Measurements from ENCODE around the gene GLIS1.

GLIS1 gene

DNA sequence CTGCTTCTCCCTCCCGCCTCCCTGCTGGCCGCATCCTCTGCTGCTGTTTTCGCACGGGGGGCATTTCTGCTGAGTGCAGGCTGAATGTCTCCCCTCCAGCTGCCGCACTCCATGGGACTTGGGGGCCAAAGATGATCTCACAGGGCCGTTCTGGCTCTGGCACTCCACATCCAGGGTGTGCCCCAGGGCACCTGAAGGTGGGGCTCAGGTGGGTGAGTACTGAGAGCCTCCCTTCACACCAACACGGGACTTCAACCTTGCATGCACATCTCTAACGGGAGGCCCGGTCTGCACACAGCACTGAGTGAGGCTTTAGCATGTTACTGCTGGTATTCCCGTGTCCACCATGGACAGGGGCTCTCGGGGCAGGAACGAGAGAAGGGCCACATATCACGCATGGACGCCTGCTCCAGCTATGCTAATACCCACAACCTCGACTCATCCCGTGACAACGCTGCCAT lies 190.9 kb downstream of the GLIS1 start:
- DNase-seq (ENCODE audit: low read depth): no peak

DNA sequence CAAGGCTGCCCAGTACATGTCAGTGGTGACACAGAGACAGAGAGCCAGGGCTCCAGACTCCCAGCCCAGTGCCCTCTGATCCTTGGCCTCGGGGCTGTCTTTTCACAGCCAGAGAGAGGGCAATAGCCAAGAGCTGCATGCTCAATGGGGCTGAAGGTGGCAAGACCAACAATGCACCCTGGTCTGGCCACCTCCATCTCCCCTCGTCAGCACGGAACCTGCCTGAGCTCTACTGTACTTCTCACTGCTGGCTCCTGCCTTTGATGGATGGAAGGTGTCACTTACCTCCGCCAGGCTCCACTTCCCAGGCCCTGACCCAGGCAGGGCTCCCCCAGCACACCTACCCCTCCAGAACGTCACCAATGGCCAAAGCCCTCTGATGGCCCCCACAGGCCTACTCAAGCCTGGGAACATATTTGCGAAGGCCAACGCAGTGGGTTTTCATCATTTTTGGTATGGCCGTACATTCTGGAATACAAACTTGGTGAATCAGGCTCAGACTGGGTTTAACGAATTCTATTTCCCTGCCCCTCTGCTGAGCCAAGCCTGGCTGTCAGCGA lies 191.7 kb downstream of the GLIS1 start:
- no peak for DNase-seq (ENCODE audit: low read depth)

DNA sequence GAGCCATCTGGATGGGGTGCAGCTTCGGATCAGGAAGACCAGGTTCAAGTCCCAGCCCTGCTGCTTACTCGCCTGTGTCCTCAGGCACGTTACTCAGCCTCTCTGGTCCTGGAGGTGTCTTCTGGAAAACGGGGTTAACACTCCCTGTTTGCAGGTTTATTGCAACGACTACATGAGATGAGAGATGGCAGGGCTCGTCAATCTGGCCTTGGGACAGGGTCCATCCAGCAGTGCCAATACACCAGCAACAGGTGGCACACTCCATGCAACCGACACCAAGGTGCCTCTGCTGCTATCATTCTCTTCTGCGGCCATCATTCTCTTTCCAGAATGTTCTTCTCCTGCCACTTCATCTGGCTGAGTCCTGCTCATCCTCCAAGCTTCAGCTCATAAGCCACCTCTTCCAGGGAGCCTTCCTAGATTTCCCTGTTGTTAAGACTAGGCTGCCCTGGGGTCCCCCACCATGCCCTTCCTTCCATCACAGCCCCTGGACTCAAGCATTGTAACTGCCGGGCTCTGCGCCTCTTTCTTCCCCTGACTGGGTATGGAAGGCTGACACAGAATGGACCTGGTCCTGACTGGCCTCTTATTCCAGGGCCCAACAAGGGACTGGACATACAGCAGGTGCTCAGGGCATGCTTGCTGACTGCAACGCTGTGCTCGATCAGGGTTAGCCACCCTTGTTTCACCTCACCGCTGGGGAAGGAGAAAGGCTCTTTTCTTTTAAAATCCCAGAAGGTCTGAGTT lies 192.4 kb downstream of the GLIS1 start:
- no peak for DNase-seq (ENCODE audit: low read depth)

DNA sequence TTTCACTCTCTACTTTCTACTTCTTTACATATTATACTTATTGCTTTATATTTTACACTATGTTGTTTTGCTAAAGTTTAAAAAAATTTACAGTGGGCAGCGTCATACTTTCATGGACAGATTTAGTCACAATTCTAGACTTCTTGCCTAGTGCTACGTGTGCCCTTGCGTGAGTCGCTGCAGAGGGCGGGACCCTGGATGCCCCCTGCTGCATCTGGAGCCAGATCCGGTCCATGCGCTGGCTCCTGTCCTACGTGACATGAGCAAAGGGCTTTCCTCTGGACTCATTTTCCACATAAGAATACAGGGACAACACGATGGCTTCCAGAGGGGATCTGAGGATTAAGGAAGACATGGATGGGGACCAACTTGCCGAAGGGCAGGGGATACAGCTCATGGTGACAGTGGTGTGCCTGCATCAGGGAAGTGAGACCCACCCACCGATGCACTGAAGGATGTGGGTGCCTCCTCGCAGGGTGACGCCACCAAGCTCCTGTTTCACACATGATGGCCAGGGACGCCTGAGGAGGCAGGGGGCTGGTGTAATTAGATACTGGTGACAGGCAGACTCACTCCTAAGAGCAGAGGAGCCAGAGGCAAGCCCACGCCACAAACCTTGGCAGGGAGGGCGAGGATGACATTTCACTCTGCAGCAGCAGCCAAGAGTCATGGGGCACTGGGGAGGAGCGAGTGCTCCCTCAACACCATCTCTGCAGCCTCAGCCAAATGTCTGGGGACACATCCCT lies 193.1 kb downstream of the GLIS1 start:
- DNase-seq (ENCODE audit: low read depth): no peak

DNA sequence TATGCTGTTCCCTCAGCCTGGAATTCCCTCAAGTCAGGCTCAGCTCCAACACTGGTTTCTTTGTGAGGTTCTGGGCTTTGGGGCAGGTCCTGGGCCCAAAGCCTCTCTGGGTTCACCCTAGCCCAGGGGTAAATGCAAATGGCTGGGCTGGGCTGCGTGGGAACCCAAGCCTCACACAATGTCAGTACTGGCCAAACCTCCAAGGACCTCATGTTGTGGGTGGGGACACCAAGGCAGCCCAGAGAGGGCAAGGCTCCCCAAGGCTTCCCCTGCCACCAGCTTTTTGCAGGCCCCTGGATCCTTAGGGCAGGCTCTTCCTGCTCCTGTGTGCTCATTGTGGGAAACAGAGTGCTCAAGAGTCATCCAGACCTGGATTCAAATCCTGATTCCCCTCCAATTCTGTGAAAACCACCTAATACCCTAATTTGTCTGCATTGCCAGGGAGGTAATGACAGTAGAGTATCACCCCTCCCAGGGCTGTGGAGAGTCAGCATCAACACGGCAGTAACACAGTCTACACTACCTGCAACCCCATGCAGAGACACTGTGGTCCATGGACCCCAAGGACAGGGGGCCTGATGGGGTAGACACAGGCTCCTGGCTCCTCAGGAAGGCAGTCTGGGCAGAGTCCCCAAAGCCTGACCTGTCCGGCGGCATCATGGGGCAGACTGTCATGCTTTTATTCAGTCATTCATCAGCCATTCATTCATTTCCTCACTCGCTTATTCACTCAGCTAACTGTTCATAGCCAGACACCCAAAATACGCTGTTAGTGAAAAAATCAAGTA lies 194.0 kb downstream of the GLIS1 start:
- no peak for DNase-seq (ENCODE audit: low read depth)

DNA sequence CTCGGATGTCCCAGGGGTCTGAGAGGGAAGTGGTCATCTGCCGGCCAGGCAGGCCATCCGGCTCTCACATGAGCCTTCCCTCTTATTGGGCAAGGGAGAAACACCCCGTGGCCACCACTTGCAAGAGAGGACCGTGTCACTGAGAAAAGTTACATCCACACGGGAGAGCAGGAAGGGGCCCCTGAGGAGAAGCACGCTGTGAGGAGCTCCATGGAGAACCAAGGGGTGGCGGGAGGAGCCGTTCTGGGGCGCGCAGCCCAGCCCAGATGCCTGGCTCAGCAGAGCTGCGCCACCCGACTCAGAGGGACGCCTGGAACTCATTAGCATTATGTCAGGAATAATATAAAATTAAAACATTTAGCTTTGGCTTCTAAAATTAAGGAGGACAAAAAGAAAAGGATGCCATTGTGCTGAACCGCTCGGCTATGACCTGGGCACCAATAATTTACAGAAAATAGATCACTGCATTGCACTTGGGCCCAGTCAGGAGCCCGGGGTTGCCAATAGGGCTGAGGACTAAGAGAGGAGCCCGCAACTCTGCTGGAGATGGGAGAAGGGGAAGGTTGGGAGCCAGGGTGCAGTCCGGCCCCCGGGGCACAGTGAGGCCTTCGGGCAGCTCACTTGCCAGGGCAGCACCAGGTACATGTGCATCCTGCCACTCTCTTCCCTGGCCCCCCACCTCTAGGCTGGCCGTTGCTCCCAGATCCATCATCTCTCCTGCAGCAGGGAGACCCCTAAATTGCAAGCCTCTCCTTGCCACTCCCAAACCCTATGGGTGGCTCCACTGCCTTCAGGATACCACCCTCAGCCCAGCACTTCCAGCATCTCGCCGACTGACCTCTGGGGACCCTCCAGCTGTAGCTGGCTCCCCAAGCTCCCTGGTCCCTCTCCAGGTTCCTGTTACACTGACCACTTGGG lies 194.9 kb downstream of the GLIS1 start:
- DNase-seq (ENCODE audit: low read depth): no peak

DNA sequence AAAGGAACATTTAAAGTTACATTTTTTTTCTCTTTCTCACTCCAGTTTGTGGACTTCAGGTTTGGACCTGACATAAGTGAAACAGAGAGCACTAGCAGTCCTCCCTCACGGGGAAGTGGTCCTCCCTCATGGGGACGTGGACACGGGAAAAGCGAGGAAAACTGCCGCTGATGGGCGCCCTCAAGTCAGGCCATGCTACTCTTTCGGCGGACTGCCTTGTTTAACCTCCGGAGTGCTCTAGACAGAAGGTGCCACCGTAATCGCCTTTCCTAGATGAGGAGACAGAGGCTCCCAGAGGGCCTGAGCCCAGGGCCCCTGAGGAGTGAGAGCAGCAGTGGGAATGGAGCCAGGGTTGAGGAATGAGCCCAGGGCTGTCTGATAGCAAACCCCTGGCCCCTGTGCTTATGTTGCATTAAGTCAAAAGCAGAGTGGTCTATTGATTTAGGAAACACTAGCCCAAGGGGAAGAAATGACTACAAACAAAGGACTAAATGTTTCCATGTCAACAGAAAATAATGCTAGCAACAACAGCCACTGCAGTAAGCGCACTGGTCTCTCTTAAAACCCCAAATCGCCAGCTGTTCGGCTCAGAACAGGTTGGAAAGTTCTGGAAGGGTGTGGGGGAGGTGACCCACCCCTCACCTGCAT lies 195.7 kb downstream of the GLIS1 start:
- no peak for DNase-seq (ENCODE audit: low read depth)

DNA sequence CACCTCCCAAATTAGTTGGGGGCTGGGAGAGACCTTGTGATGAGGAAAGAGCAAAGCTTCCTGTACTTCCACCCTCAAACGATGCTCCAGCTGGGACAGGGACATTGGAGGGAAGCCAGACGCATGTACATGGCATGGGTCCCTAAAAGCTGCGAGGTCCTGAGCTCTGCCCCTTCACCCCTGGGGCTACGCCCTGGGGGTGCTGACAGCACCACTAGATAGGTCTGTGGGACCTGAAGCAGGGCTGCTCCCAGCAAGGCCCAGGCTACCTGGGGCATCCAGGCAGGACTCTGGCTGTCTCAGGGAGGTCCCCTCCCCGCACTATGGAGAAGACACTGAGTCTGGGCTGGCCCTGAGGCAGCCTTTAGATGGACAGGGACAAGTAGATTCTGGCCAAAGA lies 196.4 kb downstream of the GLIS1 start:
- no peak for DNase-seq (ENCODE audit: low read depth)

DNA sequence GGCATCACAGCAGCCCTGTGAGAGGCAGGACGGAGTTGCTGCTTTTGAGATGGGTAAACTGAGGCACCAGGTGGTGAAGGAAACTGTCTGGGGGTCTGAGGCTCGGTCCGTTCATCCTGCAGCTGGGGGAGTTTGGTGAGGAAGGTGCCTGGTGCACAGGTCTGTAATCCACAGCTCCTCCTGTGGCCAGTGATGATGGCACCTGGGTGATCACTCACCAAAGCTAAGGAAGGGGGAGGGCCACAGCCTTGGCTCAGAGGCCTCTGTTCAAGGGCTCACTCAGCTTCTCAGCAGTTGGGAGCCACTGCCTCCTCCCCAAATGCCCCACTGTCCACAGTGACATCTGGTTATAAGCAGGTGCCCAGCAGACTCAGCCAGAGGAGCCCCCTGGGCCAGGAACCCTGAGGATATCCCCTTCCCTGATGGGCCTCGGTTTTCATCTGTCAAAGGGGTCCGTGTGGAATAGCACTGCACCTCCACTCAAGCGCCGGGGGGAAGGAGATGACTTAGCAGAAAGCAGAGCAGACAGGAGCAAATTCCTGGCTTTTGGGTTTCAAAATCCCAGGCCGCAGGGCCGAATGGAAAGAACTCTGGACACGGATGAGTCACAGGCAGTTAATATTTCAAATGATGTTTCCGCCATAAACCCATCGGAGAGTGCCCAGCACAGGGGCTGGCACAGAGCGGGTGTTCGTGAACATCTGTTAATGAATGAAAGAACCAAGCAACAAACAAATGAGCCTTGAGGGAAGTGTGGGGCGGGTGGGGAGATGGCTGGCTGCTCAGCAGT lies 197.0 kb downstream of the GLIS1 start:
- DNase-seq (ENCODE audit: low read depth): peak; percentile 22

DNA sequence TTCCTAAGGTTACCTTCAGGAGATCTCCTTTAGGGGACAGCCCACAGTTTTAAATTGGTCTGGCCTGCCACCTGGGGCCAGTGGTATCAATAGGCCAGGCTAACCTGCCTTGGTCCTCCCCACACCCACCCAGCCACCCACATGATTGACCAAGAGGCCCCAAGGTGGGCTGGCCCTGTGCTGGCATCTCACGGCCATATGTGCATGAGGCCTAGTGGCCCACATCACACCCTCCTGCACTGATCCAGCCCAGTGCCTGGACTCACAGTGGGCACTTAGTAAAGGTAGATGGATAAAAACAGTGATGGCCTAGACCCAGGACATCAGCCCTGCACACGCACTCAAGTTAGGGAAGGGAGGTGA lies 197.7 kb downstream of the GLIS1 start:
- no peak for DNase-seq (ENCODE audit: low read depth)

DNA sequence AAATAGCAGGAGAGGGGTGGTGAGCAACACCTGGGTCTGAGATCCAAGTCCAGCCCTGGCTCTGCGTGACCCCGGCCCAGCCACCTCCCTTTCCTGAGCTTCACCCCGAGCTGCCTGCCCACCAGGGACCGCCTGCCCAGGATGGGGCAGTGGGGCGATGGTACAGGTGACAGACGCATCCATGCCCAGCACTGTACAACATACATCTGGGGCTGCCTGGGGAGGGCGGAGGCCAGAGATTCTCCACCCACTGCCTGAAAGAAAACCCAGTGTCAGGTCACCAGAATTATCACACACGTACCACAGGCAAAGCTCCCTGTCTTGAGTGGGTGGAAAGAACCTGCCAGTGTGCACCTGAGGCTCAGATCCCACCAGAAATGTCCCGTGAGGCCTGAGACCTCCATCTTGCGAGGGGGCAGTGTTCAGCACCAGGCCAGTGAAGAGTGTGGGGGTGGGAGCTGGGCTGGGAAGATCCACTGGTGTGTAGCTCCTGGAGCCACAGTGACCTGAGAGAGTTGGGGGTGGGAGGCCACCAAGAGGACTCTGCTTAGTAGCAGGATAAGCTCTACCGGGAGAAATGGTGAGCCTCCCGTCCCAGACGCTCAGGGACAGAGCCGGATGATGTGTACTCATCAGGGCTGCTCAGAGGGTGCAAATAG lies 198.2 kb downstream of the GLIS1 start:
- no peak for DNase-seq (ENCODE audit: low read depth)

DNA sequence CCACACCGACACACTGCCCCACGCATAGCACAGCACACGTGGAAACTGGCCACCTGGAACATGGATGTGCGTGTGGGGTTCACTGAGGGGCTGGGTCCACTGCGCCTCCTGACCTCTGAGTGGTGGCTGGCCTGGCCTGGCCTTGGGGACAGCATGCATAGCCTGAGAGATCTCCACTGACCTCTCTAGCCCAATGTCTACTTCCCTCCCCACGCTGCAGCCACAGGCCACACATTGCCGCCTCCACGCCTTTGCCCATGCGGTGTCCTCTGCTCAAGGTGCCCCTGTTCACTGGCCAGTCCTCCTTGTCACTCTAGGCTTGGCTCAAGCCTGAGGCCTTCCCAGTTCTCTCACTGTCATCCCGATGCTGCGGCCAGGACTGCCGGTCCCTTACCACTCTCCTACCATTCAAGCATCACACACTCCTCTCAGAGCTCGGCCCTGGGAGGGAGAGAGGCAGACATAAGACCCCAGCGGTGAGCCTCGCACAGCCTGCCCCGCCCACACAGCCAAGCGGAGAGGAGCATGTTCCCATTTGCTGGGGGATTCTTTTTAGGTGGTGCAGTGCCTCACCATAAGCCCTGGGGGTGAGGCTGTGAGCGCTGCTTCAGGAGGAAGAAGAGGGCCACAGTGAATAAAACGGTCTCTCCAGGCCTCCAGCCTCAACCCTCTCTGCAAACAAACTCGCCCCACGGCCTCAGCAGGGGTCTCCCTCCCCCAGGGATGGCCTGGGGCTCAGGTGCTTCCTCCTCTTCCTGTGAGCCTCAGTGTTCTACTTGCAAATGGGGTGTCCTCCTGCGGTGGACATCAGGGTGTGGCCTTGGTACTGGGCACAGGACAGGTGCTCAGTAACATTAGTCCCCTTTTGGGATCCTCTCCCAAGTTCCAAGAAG lies 199.0 kb downstream of the GLIS1 start:
- no peak for DNase-seq (ENCODE audit: low read depth)

DNA sequence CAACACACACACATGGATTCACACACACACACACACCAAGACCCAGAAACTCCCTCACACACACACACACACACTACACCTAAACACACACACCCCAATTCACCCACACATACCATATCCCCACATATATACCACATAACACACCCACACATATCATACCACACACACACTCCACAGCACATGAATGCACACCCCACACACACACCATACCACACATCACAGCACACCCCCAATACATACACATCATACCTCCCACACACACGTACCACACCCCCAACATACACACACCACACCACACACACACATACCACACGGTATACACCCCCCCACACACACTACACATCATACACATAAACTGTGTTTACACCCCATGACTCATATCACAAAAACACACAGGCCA lies 199.7 kb downstream of the GLIS1 start:
- no peak for DNase-seq (ENCODE audit: low read depth)

DNA sequence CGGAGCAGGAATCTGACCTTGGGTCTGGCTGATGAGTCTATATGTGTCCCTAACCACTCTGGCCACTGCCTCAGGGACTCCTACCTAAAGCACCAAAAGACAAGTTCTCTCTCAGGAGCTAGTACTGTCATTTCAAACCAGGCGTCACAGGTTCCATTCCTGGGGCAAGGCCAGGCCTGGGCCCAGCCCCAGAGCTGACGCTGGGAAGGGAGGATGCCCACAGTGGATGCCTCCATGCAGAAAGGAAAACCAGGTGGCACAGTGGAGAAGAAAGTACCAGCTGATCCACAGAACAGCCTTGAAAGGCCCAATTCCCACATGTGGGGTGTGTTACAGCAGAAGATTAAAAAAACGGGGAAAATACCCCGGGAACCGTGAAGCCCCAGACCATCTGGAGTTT lies 202.4 kb downstream of the GLIS1 start:
- DNase-seq (ENCODE audit: low read depth): no peak

DNA sequence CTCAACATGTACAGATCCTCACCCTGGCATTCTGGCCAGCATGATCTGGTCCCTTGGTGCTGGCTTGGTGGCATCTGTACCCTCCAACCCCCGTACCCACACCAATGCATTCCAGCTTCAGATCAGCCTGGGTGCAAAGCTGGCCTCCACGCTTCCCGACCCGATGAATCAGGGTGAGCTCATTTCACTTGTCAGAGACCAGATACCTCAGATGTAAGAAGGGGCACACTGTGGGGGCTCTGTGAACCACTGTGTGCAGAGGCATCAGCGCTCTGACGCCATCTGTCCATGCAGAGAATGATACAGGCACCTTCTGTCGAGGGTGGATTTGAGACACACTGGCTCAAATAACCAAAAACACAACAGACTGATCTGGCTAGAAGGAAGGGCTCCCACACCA lies 203.1 kb downstream of the GLIS1 start:
- no peak for DNase-seq (ENCODE audit: low read depth)

DNA sequence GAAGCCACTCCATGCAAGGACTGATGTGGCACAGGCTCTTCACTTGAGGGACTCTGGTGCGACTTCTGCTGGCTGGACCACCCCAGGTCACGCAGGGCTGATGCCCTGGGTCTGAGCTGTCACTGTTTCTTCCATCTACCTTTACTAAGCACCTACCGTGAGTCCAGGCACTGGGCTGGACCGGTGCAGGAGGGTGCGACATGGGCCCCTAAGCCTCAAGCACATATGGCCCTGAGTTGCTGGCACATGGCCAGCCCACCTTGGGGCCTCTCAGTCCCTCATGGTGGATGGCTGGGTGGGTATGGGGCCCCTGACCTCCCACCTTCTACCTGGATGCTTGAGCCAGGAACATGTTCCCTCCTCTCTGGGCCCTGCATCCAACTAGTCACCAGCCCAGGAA lies 203.7 kb downstream of the GLIS1 start:
- DNase-seq (ENCODE audit: low read depth): no peak

DNA sequence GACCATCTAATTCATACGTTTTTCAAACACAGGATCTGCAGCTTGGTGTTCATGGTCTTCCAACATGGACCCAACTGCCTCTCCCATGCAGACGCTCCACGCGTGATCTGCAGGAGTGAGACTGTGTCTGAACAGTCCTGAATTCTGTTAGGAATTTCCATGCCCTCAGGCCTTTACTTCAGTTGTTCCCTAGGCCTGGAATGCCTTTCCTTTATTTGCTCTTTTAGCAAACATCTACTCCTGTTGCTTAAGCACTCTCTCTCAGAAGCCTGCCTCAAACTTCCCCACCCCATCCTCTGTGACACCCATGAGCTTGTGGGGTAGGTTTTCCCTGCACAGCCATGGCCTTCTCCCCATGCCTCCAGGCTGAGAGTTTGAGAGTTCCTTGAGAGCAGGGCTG lies 206.1 kb downstream of the GLIS1 start:
- no peak for DNase-seq (ENCODE audit: low read depth)

DNA sequence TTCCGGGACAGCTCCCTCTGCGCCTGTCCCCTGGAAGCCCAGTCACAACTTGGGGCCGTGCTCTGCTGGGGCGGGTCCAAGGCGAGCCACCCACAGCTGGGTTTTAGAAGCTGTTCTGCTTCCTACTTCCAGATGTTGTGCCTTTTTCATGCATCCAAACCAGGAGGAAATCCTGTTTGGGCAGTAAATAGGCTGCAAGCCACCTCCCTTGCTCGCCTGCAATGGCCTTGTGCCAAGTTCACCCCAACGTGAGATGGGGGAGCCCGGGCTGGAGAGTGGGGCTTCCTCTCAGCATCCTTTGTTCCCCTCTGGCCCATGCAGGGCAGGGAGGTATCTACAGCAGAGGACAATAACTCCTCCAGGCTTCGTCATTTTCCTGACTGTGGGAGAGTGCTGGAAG lies 206.6 kb downstream of the GLIS1 start:
- no peak for DNase-seq (ENCODE audit: low read depth)

DNA sequence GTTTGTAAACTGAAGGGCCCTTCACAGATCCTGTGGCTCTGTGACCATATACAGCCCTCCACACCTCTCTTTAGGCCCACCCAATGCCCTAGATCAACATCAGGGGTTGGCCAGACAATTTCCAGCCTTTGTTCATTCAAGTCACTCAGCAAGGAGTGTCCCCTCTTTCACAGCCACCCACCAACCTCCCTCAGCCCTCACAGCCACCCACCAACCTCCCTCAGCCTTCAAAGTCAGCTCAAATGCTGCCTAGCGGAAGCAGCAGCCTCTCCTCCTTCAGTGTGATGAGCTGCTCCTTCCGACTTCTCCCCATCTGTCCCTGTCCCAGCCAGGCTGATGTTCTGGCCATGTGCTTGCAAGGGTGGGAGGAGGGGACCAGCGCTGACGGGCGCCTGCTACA lies 208.4 kb downstream of the GLIS1 start:
- DNase-seq (ENCODE audit: low read depth): no peak
